HepG2 (cell line): ENCODE results near the gene ATP5F1C. TPM values are rescaled to one million over a fixed set of nuclear protein-coding genes. Genes with fewer than 3 reads are reported as not detected.
A peak's percentile ranks its signal among the peaks of the same experiment; 100 is the strongest.

Experiments used
- ATAC-seq: fragments of 200-7000 bp; cut with Tn5 transposase; 3 replicates; pipeline ENCODE4 v1.9.1; 2020; ENCODE audit warnings: mild to moderate bottlenecking, moderate library complexity
- BruUV-seq: library from RNA; stranded (reverse); fragments of 400-500 nt; replicated peaks from 2 replicates; lab custom pipeline; 2021; lab: Mats Ljungman, UMichigan
- CTCF ChIA-PET: fragments of 300-600 bp; formaldehyde crosslinking; extraction: SDS; loops from one replicate; lab custom pipeline; 2021; ENCODE audit warnings: low total read pairs, inconsistent platforms, low intra/inter-chr PET ratio; lab: Yijun Ruan, JAX
- POLR2A ChIA-PET: fragments of 350-600 bp; sonication (Branson Sonifier 250); formaldehyde crosslinking; loops from one replicate; lab custom pipeline; 2020; ENCODE audit warnings: antibody characterized with exemption, inconsistent platforms; lab: Yijun Ruan, JAX
- DNase-seq: peaks from one replicate; pipeline ENCODE4 v3.0.0-alpha.2; 2015; ENCODE audit warnings: low spot score
- FAIRE-seq: peaks from 3 replicates; lab custom pipeline; 2011; peaks lifted over from hg19 to GRCh38; lab: Jason Lieb, UNC
- H2AFZ ChIP-seq: one replicate; pipeline ENCODE4 v1.6.1; 2011; ENCODE audit warnings: low read length, inconsistent platforms
- H3K27ac ChIP-seq: fragments of 300-600 bp; 3 replicates; pipeline ENCODE4 v1.8.0; 2011; ENCODE audit warnings: mixed run types, mild to moderate bottlenecking, mixed read lengths, low read length, inconsistent platforms; ENCODE audit not compliant: insufficient read depth; ENCODE audit errors: extremely low read length
- H3K27me3 ChIP-seq, 2 experiments: fragments of 200-600 bp in 1 of 2; 2 replicates in 1 of 2; 3 replicates in 1 of 2; pipeline versions ENCODE4 v1.6.0 to v1.8.0; 2011; ENCODE audit warnings: low read length in 2 of 2, mild to moderate bottlenecking in 2 of 2, moderate library complexity in 2 of 2, inconsistent platforms in 1 of 2; ENCODE audit not compliant: insufficient read depth in 2 of 2, control insufficient read depth in 1 of 2
- H3K36me3 ChIP-seq, 2 experiments: fragments of 200-600 bp in 1 of 2; replicated peaks in 1 of 2; 2 replicates in 1 of 2; 3 replicates in 1 of 2; pipeline versions ENCODE4 v1.5.1 to v1.8.0; 2011; ENCODE audit warnings: low read length in 2 of 2, inconsistent platforms in 1 of 2; ENCODE audit not compliant: insufficient read depth in 2 of 2, control insufficient read depth in 1 of 2
- H3K4me1 ChIP-seq: 2 replicates; pipeline ENCODE4 v1.5.1; 2012; ENCODE audit warnings: low read length, inconsistent platforms; ENCODE audit not compliant: insufficient read depth
- H3K4me2 ChIP-seq: 2 replicates; pipeline ENCODE4 v1.6.0; 2011; ENCODE audit warnings: low read depth, low read length, inconsistent platforms
- H3K4me3 ChIP-seq, 3 experiments: fragments of 200-600 bp in 1 of 3; sonication (generic), shearing (Covaris generic) in 1 of 3; replicated peaks in 1 of 3; 2 replicates each; pipeline ENCODE4 v1.5.1; 2011 to 2016; ENCODE audit warnings: low read length in 3 of 3, inconsistent platforms in 2 of 3, low read depth in 2 of 3, mild to moderate bottlenecking in 2 of 3, control low read depth in 1 of 3, mixed read lengths in 1 of 3; ENCODE audit not compliant: insufficient read depth in 1 of 3
- H3K79me2 ChIP-seq: one replicate; pipeline ENCODE4 v1.6.1; 2011; ENCODE audit warnings: low read length, inconsistent platforms; ENCODE audit not compliant: insufficient read depth
- H3K9ac ChIP-seq: 2 replicates; pipeline ENCODE4 v1.6.0; 2011; ENCODE audit warnings: mild to moderate bottlenecking, low read depth, low read length, inconsistent platforms; ENCODE audit not compliant: insufficient read depth
- H3K9me3 ChIP-seq: 2 replicates; pipeline ENCODE4 v1.5.1; 2012; ENCODE audit warnings: mild to moderate bottlenecking, low read length
- H4K20me1 ChIP-seq: 2 replicates; pipeline ENCODE4 v1.6.0; 2011; ENCODE audit warnings: inconsistent platforms, mild to moderate bottlenecking, low read length, moderate library complexity; ENCODE audit not compliant: insufficient read depth
- ATF7 ChIP-seq, 2 experiments: fragments of 450-650 bp in 1 of 2; sonication (generic) in 1 of 2; formaldehyde crosslinking in 1 of 2; IDR thresholded peaks; 2 replicates each; pipeline versions ENCODE4 v1.4.0 to v1.6.1; 2016 to 2020; ENCODE audit warnings: antibody characterized with exemption in 1 of 2, mild to moderate bottlenecking in 1 of 2, missing genetic modification reagents in 1 of 2
- CREB1 ChIP-seq, 2 experiments: fragments of 450-650 bp in 1 of 2; IDR thresholded peaks; 2 replicates each; pipeline ENCODE4 v1.6.1; 2016 to 2017; ENCODE audit warnings: control low read depth in 1 of 2, mild to moderate bottlenecking in 1 of 2, missing compliant biosample characterization in 1 of 2, missing genetic modification characterization in 1 of 2
- FOSL2 ChIP-seq: sonication (generic); formaldehyde crosslinking; IDR thresholded peaks from 2 replicates; pipeline ENCODE4 v1.4.0; 2020; ENCODE audit warnings: missing genetic modification reagents
- MAFF ChIP-seq: IDR thresholded peaks from 2 replicates; pipeline ENCODE4 v1.6.1; 2011; ENCODE audit warnings: low read depth, low read length, improper control_type of control experiment
- MAFK ChIP-seq, 2 experiments: IDR thresholded peaks in 1 of 2; conservative IDR thresholded peaks in 1 of 2; 2 replicates each; pipeline ENCODE4 v1.6.1; 2011; ENCODE audit warnings: improper control_type of control experiment in 2 of 2, low read length in 2 of 2
- ZC3H13 ChIP-seq: sonication (generic); formaldehyde crosslinking; IDR thresholded peaks from 2 replicates; pipeline ENCODE4 v1.8.1; 2023; ENCODE audit warnings: mild to moderate bottlenecking, missing genetic modification reagents, moderate library complexity
- ZNF570 ChIP-seq: sonication (generic); formaldehyde crosslinking; IDR thresholded peaks from 2 replicates; pipeline ENCODE4 v1.4.0; 2020; ENCODE audit warnings: mild to moderate bottlenecking, missing genetic modification reagents, borderline replicate concordance
- WGBS: methylation state at CpG from one replicate; pipeline ENCODE4 v1.1.6; 2017; ENCODE audit warnings: low lambda C conversion rate; 5-methylcytosine and 5-hydroxymethylcytosine counted together
- in situ Hi-C: cut with HindIII; loops from 2 replicates; pipeline ENCODE4 v1.10.0; 2017; ENCODE audit warnings: low pct_unique_long_range_greater_than_20kb; ENCODE audit not compliant: extremely low pct_ligation_motif_present
- intact Hi-C: fragments of 100-400 bp; cut with micrococcal nuclease; formaldehyde crosslinking; loops from one replicate; pipeline ENCODE4 v1.10.0; 2022; ENCODE audit not compliant: unreplicated experiment
- polyA plus RNA-seq, 8 experiments: library from polyadenylated mRNA; depleted of rRNA in 3 of 8; stranded (reverse) in 7 of 8; unstranded in 1 of 8; fragments of >200 nt; fragmentation: Illumina TruSeq in 4 of 8; extraction: Trizol in 4 of 8; gene quantifications; 2 replicates each; pipeline versions ENCODE4 v1.2.1 to v1.2.3, GENCODE V29; 2011 to 2016; ENCODE audit warnings: low read depth in 4 of 8, missing spikeins in 1 of 8, mixed read lengths in 1 of 8; ENCODE audit not compliant: insufficient read depth in 1 of 8
- total RNA-seq, 5 experiments: library from RNA; depleted of rRNA; stranded (reverse); fragments of >200 nt; fragmentation: Illumina TruSeq; extraction: Trizol; gene quantifications; 2 replicates each; pipeline ENCODE4 v1.2.3, GENCODE V29; 2016; ENCODE audit warnings: low read depth in 1 of 5

The ATP5F1C gene
- total and polyA plus RNA-seq, 2 of the 13 experiments (the other 11 are each of a cell fraction or from before 2014, with no cell fraction given) = 407 to 416 TPM

DNA sequence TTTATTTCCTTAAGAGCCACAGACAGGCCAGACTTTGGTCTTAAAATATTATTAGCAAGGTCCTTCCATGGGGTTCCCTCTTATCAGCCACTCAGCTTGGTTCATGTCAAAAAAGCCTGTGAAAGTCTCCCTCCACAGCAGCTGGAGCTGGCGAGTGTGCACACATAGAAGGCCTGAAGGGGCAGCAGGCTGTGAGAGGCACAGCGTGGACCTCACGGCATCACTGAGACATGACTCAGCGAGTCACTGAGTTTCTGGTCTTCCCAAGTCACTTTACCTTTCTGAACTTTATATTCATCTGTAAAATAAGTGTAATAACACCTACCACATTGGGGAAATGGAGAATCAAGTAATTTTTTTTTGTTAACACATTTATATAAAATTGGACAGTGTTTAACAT, 39.0 kb downstream of the ATP5F1C start (continued):
- TF ChIP-seq FOSL2 (CRISPR knock-in tag) = 0 out of 2 replicates have a peak, but pooled peaks have one; percentile 15

DNA sequence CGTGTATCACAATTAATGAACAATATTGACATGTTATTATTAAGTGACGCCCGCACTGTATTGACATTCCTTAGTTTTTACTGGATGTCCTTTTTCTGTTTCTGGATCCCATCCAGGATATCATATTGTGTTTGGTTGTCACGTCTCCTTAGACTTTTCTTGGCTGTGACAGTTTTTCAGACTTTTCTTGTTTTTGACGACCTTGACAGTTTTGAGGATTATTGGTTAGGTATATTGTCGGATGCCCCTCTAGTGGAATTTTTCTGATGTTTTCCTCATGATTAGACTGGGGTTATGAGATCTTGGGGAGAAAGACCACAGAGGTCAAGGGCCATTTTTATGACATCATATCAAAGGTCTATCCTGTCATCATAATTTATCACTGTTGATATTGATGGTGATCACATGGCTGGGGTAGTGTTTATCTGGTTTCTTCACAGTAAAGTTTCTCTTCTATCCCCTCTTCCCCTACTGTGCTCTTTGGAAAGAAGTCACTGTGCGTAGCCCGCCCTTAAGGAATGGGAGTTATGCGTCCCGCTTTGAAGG, 41.4 kb downstream of the ATP5F1C start:
- no peak overlapping the region for H3K9ac ChIP-seq
- peaks cover 0 to 21% of the 10 kb centered on the region in 2 experiments; a peak in 3 of 5 replicates for H3K36me3 ChIP-seq
- H3K4me3 ChIP-seq = no peak overlapping the region
- CTCF ChIA-PET = no interaction called here
- no peak for FAIRE-seq
- H3K4me1 ChIP-seq = no peaks in the 10 kb centered on the region
- no TSS peak for BruUV-seq
- intact Hi-C loops (no loop called here), in situ Hi-C loops (no loop called here)
- ATAC-seq = no peak
- TF ChIP-seq ZC3H13 (CRISPR knock-in tag) (no peak), MAFF (peak; percentile 71), MAFK (conservative IDR thresholded peaks at IDR 0.05 in 1 of 2, IDR thresholded peaks at IDR 0.05 in 1 of 2; ENCODE audit: low read length in 2 of 2) (peak; percentile 75 to 86), ZNF570 (no peak), ATF7 (IDR thresholded peaks at IDR 0.05) (peak; percentile 69), ATF7 (CRISPR knock-in tag; IDR thresholded peaks at IDR 0.05) (no peak), CREB1 (IDR thresholded peaks at IDR 0.05) (peak; percentile 49; the same call in 1 of the 2 replicates), CREB1 (CRISPR knock-in tag; IDR thresholded peaks at IDR 0.05) (no peak)
- H3K9me3 ChIP-seq = no peaks in the 10 kb centered on the region
- POLR2A ChIA-PET = no interaction called here
- no peaks in the 10 kb centered on the region for H4K20me1 ChIP-seq
- DNase-seq = no peak
- H3K79me2 ChIP-seq = peaks cover 24% of the 10 kb centered on the region
- WGBS = 97% methylated on average over 10 of the region's 10 CpGs
- H3K27ac ChIP-seq = no peak overlapping the region
- no peak overlapping the region for H2AFZ ChIP-seq
- no peaks in the 10 kb centered on the region; a peak in 1 of 5 replicates for H3K27me3 ChIP-seq
- no peak overlapping the region for H3K4me2 ChIP-seq
